ENCODE measurements around the gene C11orf24.

C11orf24 gene

GRCh38 chr11:68279676-68280075 is 7.9 kb upstream of the C11orf24 start:
- in situ Hi-C loops (cut with MboI; ENCODE audit: low pct_unique_long_range_greater_than_20kb, low sequenced_read_pairs, unreplicated experiment): no loop called here
- no peak for TF ChIP-seq CTCF (IDR thresholded peaks at IDR 0.05; ENCODE audit: extremely low read depth, insufficient read depth, missing control alignments)
- DNase-seq (ENCODE audit: low spot score): no peak

- in situ Hi-C loops (cut with MboI; ENCODE audit: low pct_unique_long_range_greater_than_20kb, low sequenced_read_pairs, unreplicated experiment): no loop called here
- no peak for DNase-seq (ENCODE audit: low spot score)
- no peak for TF ChIP-seq CTCF (IDR thresholded peaks at IDR 0.05; ENCODE audit: extremely low read depth, insufficient read depth, missing control alignments)
These were observed 5.1 kb upstream of the C11orf24 start for GRCh38 chr11:68276861-68277260.

DNA sequence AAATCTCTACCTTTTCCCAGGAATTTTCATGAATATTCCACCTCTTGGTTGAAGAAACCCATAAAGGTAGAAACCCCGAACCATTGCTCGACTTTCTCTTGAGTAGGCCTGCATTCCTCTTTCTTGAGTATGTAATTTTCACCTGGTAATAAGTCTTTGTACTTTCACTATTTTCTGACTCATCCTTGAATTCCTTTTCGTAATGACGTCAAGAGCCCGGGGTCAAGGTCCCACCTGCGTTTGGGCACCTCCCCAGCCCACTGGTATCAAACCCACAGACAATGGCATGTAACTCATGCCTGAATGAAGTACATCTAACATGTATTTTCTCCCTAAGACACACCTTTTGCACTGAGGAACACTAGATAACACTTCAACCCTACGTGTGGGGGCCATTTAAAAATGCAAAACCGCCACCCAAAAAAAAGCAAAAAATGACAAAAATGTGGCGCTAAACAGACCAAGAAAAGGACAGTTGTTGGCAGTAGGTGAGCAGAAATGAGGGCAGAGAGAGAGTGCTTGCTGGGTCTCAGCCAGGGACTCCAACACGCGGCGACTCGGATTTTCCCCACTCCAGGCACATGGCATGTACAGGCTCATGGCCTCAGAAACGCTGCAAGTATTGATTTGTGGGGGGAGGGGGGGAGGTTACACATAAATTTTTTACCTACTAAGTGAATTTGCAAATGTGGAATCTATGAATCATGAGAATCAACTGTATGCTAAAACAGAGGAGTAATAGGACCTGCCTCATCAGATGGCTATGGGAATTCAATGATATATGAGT is 4.1 kb upstream of the C11orf24 start:
- no peak for TF ChIP-seq CTCF (IDR thresholded peaks at IDR 0.05; ENCODE audit: extremely low read depth, insufficient read depth, missing control alignments)
- DNase-seq (ENCODE audit: low spot score): no peak
- in situ Hi-C loops (cut with MboI; ENCODE audit: low pct_unique_long_range_greater_than_20kb, low sequenced_read_pairs, unreplicated experiment): no loop called here

DNA sequence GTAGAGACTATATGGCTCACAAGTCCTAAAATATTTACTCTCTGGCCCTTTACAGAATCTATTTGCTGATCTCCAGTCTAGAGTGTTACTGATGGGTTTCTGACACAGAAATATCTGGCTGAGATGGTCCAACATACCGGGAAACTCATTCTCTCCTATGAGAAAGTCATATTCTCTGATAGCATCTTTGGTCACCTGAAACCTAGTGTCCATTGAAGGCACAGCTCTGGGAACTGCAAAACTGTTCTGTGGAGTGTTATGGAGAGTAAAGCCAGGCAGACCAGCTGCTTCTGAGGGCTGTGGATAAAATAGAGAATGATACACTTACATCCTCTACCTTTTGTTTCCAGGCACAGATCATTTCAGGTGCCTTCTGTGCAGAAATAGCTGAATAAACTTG is 2.5 kb upstream of the C11orf24 start:
- in situ Hi-C loops (cut with MboI; ENCODE audit: low pct_unique_long_range_greater_than_20kb, low sequenced_read_pairs, unreplicated experiment): no loop called here
- no peak for TF ChIP-seq CTCF (IDR thresholded peaks at IDR 0.05; ENCODE audit: extremely low read depth, insufficient read depth, missing control alignments)

DNA sequence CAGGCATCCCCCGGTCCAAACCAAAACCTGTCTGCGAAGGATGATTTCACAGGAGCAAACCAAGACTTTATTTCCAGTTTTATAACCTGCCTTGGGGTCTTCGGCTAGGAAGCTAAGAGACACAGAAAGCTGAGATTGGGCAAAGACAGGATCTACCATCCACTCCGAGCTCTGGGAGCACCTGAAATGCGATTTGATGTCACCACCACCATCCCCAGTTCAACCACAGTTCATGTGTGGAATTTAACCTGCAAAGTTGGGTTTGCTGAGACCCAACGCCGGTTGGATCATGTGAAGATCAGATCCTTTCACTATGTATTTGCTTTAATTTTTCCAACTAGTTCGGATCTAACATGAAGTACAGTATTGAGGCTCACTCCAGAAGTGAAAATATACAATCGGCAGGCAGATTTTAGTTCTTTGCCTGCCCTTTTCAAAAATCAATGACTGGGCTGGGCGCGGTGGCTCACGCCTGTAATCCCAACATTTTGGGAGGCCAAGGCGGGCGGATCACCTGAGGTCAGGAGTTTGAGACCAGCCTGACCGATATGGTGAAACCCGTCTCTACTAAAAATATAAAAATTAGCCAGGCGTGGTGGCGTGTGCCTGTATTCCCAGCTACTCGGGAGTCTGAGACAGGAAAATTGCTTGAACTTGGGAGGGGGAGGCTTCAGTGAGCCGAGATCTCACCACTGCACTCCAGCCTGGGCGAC is 1.4 kb upstream of the C11orf24 start:
- no peak for TF ChIP-seq CTCF (IDR thresholded peaks at IDR 0.05; ENCODE audit: extremely low read depth, insufficient read depth, missing control alignments)
- in situ Hi-C loops (cut with MboI; ENCODE audit: low pct_unique_long_range_greater_than_20kb, low sequenced_read_pairs, unreplicated experiment): no loop called here
- peak; percentile 6 for DNase-seq (ENCODE audit: low spot score)

More for the DNA sequence above, 2.5 kb upstream of the C11orf24 start:
- peak; percentile 2 for DNase-seq (ENCODE audit: low spot score)

DNA sequence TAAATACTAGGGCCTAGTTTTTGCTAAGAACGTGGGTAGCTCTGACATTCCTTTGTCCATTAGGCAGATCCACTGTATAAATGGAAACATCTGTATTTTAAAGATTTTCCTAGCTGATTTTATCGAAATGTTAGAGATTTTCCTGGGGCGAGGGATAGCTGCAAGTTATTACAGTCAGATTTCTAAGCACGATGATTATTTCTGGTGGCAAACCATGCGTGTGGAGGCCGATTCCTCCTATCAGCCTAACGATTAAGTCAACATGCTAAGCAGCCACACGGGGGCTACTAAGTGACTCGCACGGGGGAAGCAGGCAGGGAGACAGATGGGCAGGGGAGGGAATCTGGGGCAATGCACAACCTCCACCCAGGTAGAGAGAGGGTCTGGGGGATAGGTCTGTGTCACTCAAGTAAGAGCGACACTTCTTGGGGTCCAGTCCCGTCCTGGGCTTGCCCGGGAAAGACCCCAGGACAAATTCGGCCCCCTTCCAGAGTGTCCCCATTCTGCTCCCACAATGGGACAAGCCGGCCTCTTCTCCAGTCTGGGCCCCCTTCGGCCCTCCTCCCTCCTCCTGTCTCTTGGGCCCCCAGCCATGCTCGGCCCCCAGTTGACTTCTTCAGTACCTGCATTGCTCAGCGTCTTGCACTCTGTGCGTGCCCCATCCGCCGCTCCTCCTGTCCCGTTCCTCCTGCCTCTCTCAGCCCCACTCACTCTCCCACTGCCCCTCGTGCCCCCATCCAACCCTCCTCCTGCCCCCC is 571 bp downstream of the C11orf24 start:
- TF ChIP-seq CTCF (IDR thresholded peaks at IDR 0.05; ENCODE audit: extremely low read depth, insufficient read depth, missing control alignments): peak; percentile 52
- in situ Hi-C loops (cut with MboI; ENCODE audit: low pct_unique_long_range_greater_than_20kb, low sequenced_read_pairs, unreplicated experiment): no loop called here
- peak; percentile 81 for DNase-seq (ENCODE audit: low spot score)
